Measurements from ENCODE around the gene SOCS3.

GRCh38 chr17:78400581-78401240 lies 40.8 kb upstream of the SOCS3 start:
- TF ChIP-seq CTCF (conservative IDR thresholded peaks at IDR 0.05; ENCODE audit: low read depth, low read length) (no peak), EZH2 (IDR thresholded peaks at IDR 0.05; ENCODE audit: low read length, unreplicated experiment) (no peak), EZH2phosphoT487 (IDR thresholded peaks at IDR 0.05; ENCODE audit: borderline replicate concordance, low read length) (no peak)

All from PC-3 (cell line).